SK-N-SH treated with all-trans-retinoic acid at 6 μM for 48 hours (cell line): ENCODE data around the gene EIF4G1.

Experiments
- ATAC-seq: fragments of 200-7000 bp; cut with Tn5 transposase; 3 replicates; pipeline ENCODE4 v1.9.1; 2020; ENCODE audit warnings: mild to moderate bottlenecking, moderate library complexity
- ARNTL ChIP-seq: fragments of 450-650 bp; formaldehyde crosslinking; IDR thresholded peaks from 2 replicates; pipeline ENCODE4 v1.5.0; 2020; ENCODE audit warnings: low read depth, mild to moderate bottlenecking, moderate library complexity, borderline replicate concordance
- CSDC2 ChIP-seq: fragments of 250-450 bp; sonication (Bioruptor Pico); IDR thresholded peaks from 2 replicates; pipeline ENCODE4 v1.5.0; 2020; ENCODE audit warnings: mild to moderate bottlenecking, moderate library complexity
- ESRRG ChIP-seq: fragments of 250-450 bp; sonication (Bioruptor Pico); IDR thresholded peaks from 2 replicates; pipeline ENCODE4 v1.6.1; 2021; ENCODE audit warnings: mild to moderate bottlenecking
- ISL1 ChIP-seq: fragments of 250-450 bp; sonication (Bioruptor Pico); IDR thresholded peaks from 2 replicates; pipeline ENCODE4 v2.1.2; 2022; ENCODE audit warnings: mild to moderate bottlenecking, moderate library complexity
- OSR1 ChIP-seq: fragments of 250-450 bp; sonication (Bioruptor Pico); IDR thresholded peaks from 2 replicates; pipeline ENCODE4 v1.8.0; 2022; ENCODE audit warnings: moderate library complexity, mild to moderate bottlenecking, inconsistent platforms
- PATZ1 ChIP-seq: fragments of 250-450 bp; sonication (Bioruptor Pico); IDR thresholded peaks from 2 replicates; pipeline ENCODE4 v1.8.0; 2020; ENCODE audit warnings: mild to moderate bottlenecking, moderate library complexity, borderline replicate concordance
- POU6F1 ChIP-seq: fragments of 250-450 bp; sonication (Bioruptor Pico); IDR thresholded peaks from 2 replicates; pipeline ENCODE4 v1.8.0; 2021; ENCODE audit warnings: low read depth, mild to moderate bottlenecking, moderate library complexity, borderline replicate concordance
- RARB ChIP-seq: fragments of 250-450 bp; sonication (Bioruptor Pico); IDR thresholded peaks from 2 replicates; pipeline ENCODE4 v1.8.0; 2021; ENCODE audit warnings: mild to moderate bottlenecking, moderate library complexity
- SNAI2 ChIP-seq: fragments of 250-450 bp; sonication (Bioruptor Pico); IDR thresholded peaks from 2 replicates; pipeline ENCODE4 v1.5.0; 2020; ENCODE audit warnings: mild to moderate bottlenecking, moderate library complexity
- TOX ChIP-seq: fragments of 250-450 bp; sonication (Bioruptor Pico); IDR thresholded peaks from 2 replicates; pipeline ENCODE4 v1.8.0; 2021; ENCODE audit warnings: mild to moderate bottlenecking, moderate library complexity, borderline replicate concordance
- TSHZ2 ChIP-seq: fragments of 250-450 bp; sonication (Bioruptor Pico); IDR thresholded peaks from 2 replicates; pipeline ENCODE4 v1.5.0; 2020; ENCODE audit warnings: mild to moderate bottlenecking, moderate library complexity
- ZC3H10 ChIP-seq: fragments of 250-450 bp; sonication (Bioruptor Pico); IDR thresholded peaks from 2 replicates; pipeline ENCODE4 v1.5.1; 2021; ENCODE audit warnings: mild to moderate bottlenecking, moderate library complexity
- ZNF8 ChIP-seq: fragments of 450-650 bp; formaldehyde crosslinking; IDR thresholded peaks from 2 replicates; pipeline ENCODE4 v1.5.0; 2020; ENCODE audit warnings: mild to moderate bottlenecking, moderate library complexity
- TF ChIP-seq, protein P1 (sequence below): fragments of 250-450 bp; sonication (Bioruptor Pico); IDR thresholded peaks from 2 replicates; pipeline ENCODE4 v1.5.1; 2021; ENCODE audit warnings: mild to moderate bottlenecking, moderate library complexity

EIF4G1 gene

DNA sequence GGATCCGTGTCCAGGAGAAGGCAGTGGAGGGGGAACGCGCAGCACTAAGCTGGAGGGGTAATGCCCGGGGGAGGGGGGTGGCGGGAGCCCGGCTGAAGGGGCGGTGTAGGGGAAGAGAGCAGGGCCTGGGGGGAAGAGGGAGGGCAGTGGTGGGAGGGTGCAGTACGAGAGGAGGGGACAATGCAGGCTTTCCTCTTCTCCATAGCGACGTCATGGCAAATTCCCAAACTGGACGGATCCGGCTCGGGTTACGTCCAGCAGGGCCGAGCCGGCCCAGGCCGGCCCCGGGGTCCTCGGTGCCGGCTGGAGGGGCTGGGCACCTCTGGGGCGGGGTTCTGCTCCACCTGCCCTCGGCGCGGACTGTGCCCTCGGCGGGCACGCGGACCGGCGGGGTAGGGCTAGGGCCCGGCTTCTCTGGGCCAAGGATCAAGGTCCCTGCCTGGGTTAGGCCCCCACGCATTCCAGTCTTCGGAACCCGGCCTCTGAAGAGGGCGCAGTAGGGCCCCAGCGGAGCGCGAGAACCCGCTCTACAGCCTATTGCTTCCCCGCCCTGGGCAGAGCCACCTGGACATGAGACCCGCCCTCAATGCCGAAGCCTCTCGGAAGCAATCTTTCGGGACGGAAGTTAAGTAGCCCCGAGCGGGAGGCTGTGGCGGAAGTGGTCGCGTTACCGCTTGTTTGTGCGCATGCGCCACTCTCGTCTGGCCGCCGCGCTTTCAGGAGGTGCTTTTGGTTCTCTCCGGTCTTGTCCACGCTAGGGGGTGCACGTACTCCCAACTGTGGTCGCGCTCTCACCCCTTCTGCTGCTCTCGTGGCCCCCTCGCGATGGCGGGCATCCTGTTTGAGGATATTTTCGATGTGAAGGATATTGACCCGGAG is 48.5 kb downstream of the EIF4G1 start:
- ATAC-seq, result peak; percentile 76
- TF ChIP-seq ESRRG, result no peak
- TF ChIP-seq TOX (CRISPR knock-in tag), result no peak
- TF ChIP-seq ZNF8 (CRISPR knock-in tag), result no peak
- no peak for TF ChIP-seq TSHZ2 (CRISPR knock-in tag)
- peak; percentile 41; the same call in 1 of the 2 replicates for TF ChIP-seq PATZ1 (CRISPR knock-in tag)
- TF ChIP-seq, protein P1, sequence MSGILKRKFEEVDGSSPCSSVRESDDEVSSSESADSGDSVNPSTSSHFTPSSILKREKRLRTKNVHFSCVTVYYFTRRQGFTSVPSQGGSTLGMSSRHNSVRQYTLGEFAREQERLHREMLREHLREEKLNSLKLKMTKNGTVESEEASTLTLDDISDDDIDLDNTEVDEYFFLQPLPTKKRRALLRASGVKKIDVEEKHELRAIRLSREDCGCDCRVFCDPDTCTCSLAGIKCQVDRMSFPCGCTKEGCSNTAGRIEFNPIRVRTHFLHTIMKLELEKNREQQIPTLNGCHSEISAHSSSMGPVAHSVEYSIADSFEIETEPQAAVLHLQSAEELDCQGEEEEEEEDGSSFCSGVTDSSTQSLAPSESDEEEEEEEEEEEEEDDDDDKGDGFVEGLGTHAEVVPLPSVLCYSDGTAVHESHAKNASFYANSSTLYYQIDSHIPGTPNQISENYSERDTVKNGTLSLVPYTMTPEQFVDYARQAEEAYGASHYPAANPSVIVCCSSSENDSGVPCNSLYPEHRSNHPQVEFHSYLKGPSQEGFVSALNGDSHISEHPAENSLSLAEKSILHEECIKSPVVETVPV (CRISPR knock-in tag), result no peak
- 0 out of 2 replicates have a peak, but pooled peaks have one; percentile 52 for TF ChIP-seq SNAI2

GRCh38 chr3:184366619-184367289 is 52.3 kb downstream of the EIF4G1 start:
- ATAC-seq, result no peak
- TF ChIP-seq OSR1 (CRISPR knock-in tag) (no peak), ISL1 (CRISPR knock-in tag) (no peak), CSDC2 (CRISPR knock-in tag) (no peak), POU6F1 (CRISPR knock-in tag) (no peak), ZNF8 (CRISPR knock-in tag) (no peak), ZC3H10 (CRISPR knock-in tag) (no peak), RARB (CRISPR knock-in tag) (no peak), ESRRG (no peak), PATZ1 (CRISPR knock-in tag) (no peak), ARNTL (no peak), TSHZ2 (CRISPR knock-in tag) (no peak)
- TF ChIP-seq, protein P1 (CRISPR knock-in tag), result no peak
